Suprapubic skin (tissue), 4 donors: ENCODE measurements around the gene CXXC4. TPM values are rescaled to one million over a fixed set of nuclear protein-coding genes. Genes with fewer than 3 reads are reported as not detected.
A peak's percentile ranks its signal among the peaks of the same experiment; 100 is the strongest.

Source experiments
- DNase-seq, 2 donors: peaks; one replicate each; pipeline ENCODE4 v3.0.0-alpha.2; 2019; ENCODE audit warnings: low spot score in 2 of 2
- H3K27ac ChIP-seq: fragments of 200-600 bp; sonication (generic); one replicate; pipeline ENCODE4 v1.5.1; 2019
- H3K27me3 ChIP-seq: fragments of 200-600 bp; sonication (generic); one replicate; pipeline ENCODE4 v1.5.1; 2019
- H3K36me3 ChIP-seq: fragments of 200-600 bp; sonication (generic); one replicate; pipeline ENCODE4 v1.5.1; 2019
- H3K4me1 ChIP-seq: fragments of 200-600 bp; sonication (generic); one replicate; pipeline ENCODE4 v1.5.1; 2019
- H3K4me3 ChIP-seq: fragments of 200-600 bp; sonication (generic); one replicate; pipeline ENCODE4 v1.5.1; 2019; ENCODE audit warnings: mild to moderate bottlenecking
- H3K9me3 ChIP-seq: fragments of 200-600 bp; sonication (generic); one replicate; pipeline ENCODE4 v1.5.1; 2019
- CTCF ChIP-seq, 2 donors: fragments of 200-600 bp in 1 of 2; fragments of 450-650 bp in 1 of 2; sonication (generic) in 1 of 2; IDR thresholded peaks; one replicate each; pipeline ENCODE4 v1.5.1; 2016 to 2019; ENCODE audit warnings: antibody characterized with exemption in 2 of 2, mild to moderate bottlenecking in 1 of 2, moderate library complexity in 1 of 2
- EP300 ChIP-seq: sonication (generic); formaldehyde crosslinking; IDR thresholded peaks from one replicate; pipeline ENCODE4 v1.6.1; 2017; ENCODE audit warnings: antibody characterized with exemption
- POLR2A ChIP-seq, 2 donors: fragments of 450-650 bp; IDR thresholded peaks; one replicate each; pipeline ENCODE4 v1.6.1; 2017; ENCODE audit warnings: antibody characterized with exemption in 2 of 2, mild to moderate bottlenecking in 2 of 2, moderate library complexity in 2 of 2
- POLR2AphosphoS5 ChIP-seq, 3 donors: sonication (generic); formaldehyde crosslinking; IDR thresholded peaks; one replicate each; pipeline ENCODE4 v1.6.1; 2017; ENCODE audit warnings: antibody characterized with exemption in 3 of 3
- WGBS: methylation state at CpG from one replicate; pipeline ENCODE4 v1.1.5; 2018; 5-methylcytosine and 5-hydroxymethylcytosine counted together
- total RNA-seq, 4 donors: library from RNA; depleted of rRNA; stranded (reverse); fragments of >200 nt; gene quantifications; one replicate each; pipeline ENCODE4 v1.1.0, GENCODE V29; 2016

Gene CXXC4
- total RNA-seq, 4 donors from 2014 or later, result 0.45 to 1.3 (median 0.66) TPM

- WGBS, result 69% methylated on average over 2 of the region's 2 CpGs
- no peaks in the 10 kb centered on the region for H3K4me1 ChIP-seq
- H3K27me3 ChIP-seq, result peaks cover 6% of the 10 kb centered on the region
- H3K4me3 ChIP-seq, result no peak overlapping the region
- TF ChIP-seq POLR2A (IDR thresholded peaks at IDR 0.05) (no peak), CTCF (IDR thresholded peaks at IDR 0.05) (no peak), EP300 (no peak), POLR2AphosphoS5 (IDR thresholded peaks at IDR 0.05) (no peak)
- H3K27ac ChIP-seq, result no peak overlapping the region
- H3K36me3 ChIP-seq, result no peaks in the 10 kb centered on the region
- no peak for DNase-seq
- H3K9me3 ChIP-seq, result no peaks in the 10 kb centered on the region
Measured at GRCh38 chr4:104504536-104504935, 9.8 kb upstream of the CXXC4 start.

GRCh38 chr4:104502471-104502870 is 7.8 kb upstream of the CXXC4 start:
- no peak overlapping the region for H3K4me3 ChIP-seq
- peaks cover 6% of the 10 kb centered on the region for H3K27me3 ChIP-seq
- TF ChIP-seq POLR2AphosphoS5 (IDR thresholded peaks at IDR 0.05) (no peak), EP300 (no peak), CTCF (IDR thresholded peaks at IDR 0.05) (no peak), POLR2A (IDR thresholded peaks at IDR 0.05) (no peak)
- H3K27ac ChIP-seq, result no peak overlapping the region
- no peaks in the 10 kb centered on the region for H3K4me1 ChIP-seq
- H3K36me3 ChIP-seq, result no peaks in the 10 kb centered on the region
- no peaks in the 10 kb centered on the region for H3K9me3 ChIP-seq
- no peak for DNase-seq
- 79% methylated on average over 2 of the region's 2 CpGs for WGBS

GRCh38 chr4:104501290-104501689 is 6.6 kb upstream of the CXXC4 start:
- H3K27me3 ChIP-seq, result peaks cover 6% of the 10 kb centered on the region
- TF ChIP-seq POLR2AphosphoS5 (IDR thresholded peaks at IDR 0.05) (no peak), EP300 (no peak), CTCF (IDR thresholded peaks at IDR 0.05) (no peak)
- no peaks in the 10 kb centered on the region for H3K4me1 ChIP-seq
- no peaks in the 10 kb centered on the region for H3K36me3 ChIP-seq
- 69% methylated on average over 3 of the region's 3 CpGs for WGBS
- H3K9me3 ChIP-seq, result no peaks in the 10 kb centered on the region
- no peak overlapping the region for H3K27ac ChIP-seq
- DNase-seq, result no peak
- H3K4me3 ChIP-seq, result no peak overlapping the region

GRCh38 chr4:104500442-104500841 is 5.7 kb upstream of the CXXC4 start:
- Histone ChIP-seq H3K27ac (no peak overlapping the region), H3K4me3 (no peak overlapping the region), H3K36me3 (no peaks in the 10 kb centered on the region), H3K27me3 (peaks cover 6% of the 10 kb centered on the region), H3K4me1 (peaks cover 3% of the 10 kb centered on the region), H3K9me3 (no peaks in the 10 kb centered on the region)
- no peak for DNase-seq
- no peak for TF ChIP-seq POLR2A (IDR thresholded peaks at IDR 0.05)
- TF ChIP-seq CTCF (IDR thresholded peaks at IDR 0.05), result no peak
- no peak for TF ChIP-seq EP300
- TF ChIP-seq POLR2AphosphoS5 (IDR thresholded peaks at IDR 0.05), result no peak
- WGBS, result 67% methylated on average over 5 of the region's 5 CpGs

GRCh38 chr4:104494185-104494584 is 509 bp downstream of the CXXC4 start:
- H3K9me3 ChIP-seq, result no peaks in the 10 kb centered on the region
- 26% methylated on average over 5 of the region's 5 CpGs for WGBS
- no peak for DNase-seq
- TF ChIP-seq POLR2A (IDR thresholded peaks at IDR 0.05) (no peak), EP300 (no peak), CTCF (IDR thresholded peaks at IDR 0.05) (no peak), POLR2AphosphoS5 (IDR thresholded peaks at IDR 0.05) (no peak)
- no peaks in the 10 kb centered on the region for H3K27me3 ChIP-seq
- peaks cover 26% of the 10 kb centered on the region for H3K4me1 ChIP-seq
- H3K27ac ChIP-seq, result no peak overlapping the region
- H3K36me3 ChIP-seq, result no peaks in the 10 kb centered on the region
- peak overlapping the region; percentile 51 for H3K4me3 ChIP-seq
